HCT116 (cell line): Measurements from ENCODE around the gene DTD1. TPM values are rescaled to one million over a fixed set of nuclear protein-coding genes. Genes with fewer than 3 reads are reported as not detected.

Experiments used
- ATAC-seq: fragments of 200-7000 bp; cut with Tn5 transposase; 2 replicates; pipeline ENCODE4 v1.9.1; 2020; ENCODE audit warnings: mild to moderate bottlenecking, moderate library complexity
- BruUV-seq: library from RNA; stranded (reverse); fragments of 400-500 nt; replicated peaks from 2 replicates; lab custom pipeline; 2021; lab: Mats Ljungman, UMichigan
- CTCF ChIA-PET: fragments of 300-600 bp; sonication (Branson Sonifier 250); formaldehyde crosslinking; loops from one replicate; lab custom pipeline; 2021; ENCODE audit warnings: antibody characterized with exemption; lab: Charles Lee
- POLR2A ChIA-PET: fragments of 300-600, 350-600 bp; sonication (Branson Sonifier 250); formaldehyde crosslinking; loops from one replicate; lab custom pipeline; 2021; ENCODE audit warnings: antibody characterized with exemption; lab: Charles Lee
- RAD21 ChIA-PET, 2 experiments: fragments of 300-600 bp; sonication (Branson Sonifier 250); formaldehyde crosslinking; loops; one replicate each; lab custom pipeline; 2023; ENCODE audit warnings: low total read pairs in 2 of 2; ENCODE audit not compliant: uncharacterized antibody in 2 of 2, unreplicated experiment in 2 of 2, low non-redundant PET in 1 of 2; lab: Charles Lee
- DNase-seq: peaks from one replicate; pipeline ENCODE4 v3.0.0-alpha.2; 2010; ENCODE audit warnings: low read depth, low spot score
- H2AFZ ChIP-seq: fragments of 200-600 bp; shearing (Covaris generic), sonication (generic); 2 replicates; pipeline ENCODE4 v1.6.1; 2017; ENCODE audit warnings: low read depth, mixed run types, mixed read lengths, antibody characterized with exemption, low read length; ENCODE audit not compliant: poor library complexity, severe bottlenecking
- H3K27ac ChIP-seq: 2 replicates; pipeline ENCODE4 v1.5.1; 2012; ENCODE audit warnings: low read depth, low read length
- H3K27me3 ChIP-seq: fragments of 200-600 bp; sonication (generic); 2 replicates; pipeline ENCODE4 v1.6.1; 2016; ENCODE audit warnings: mixed run types, low read length, mixed read lengths; ENCODE audit not compliant: insufficient read depth
- H3K36me3 ChIP-seq, 2 experiments: fragments of 200-500 bp in 1 of 2; fragments of 200-600 bp in 1 of 2; sonication (Bioruptor generic) in 1 of 2; sonication (generic) in 1 of 2; 2 replicates each; pipeline versions ENCODE4 v1.5.1 to v1.6.1; 2014 to 2016; ENCODE audit warnings: low read length in 2 of 2, inconsistent platforms in 1 of 2, mixed read lengths in 1 of 2, mixed run types in 1 of 2; ENCODE audit not compliant: insufficient read depth in 2 of 2, control insufficient read depth in 1 of 2
- H3K4me1 ChIP-seq, 2 experiments: fragments of 200-600 bp in 1 of 2; sonication (generic) in 1 of 2; 2 replicates each; pipeline versions ENCODE4 v1.5.1 to v1.6.1; 2012 to 2017; ENCODE audit warnings: low read length in 2 of 2, inconsistent platforms in 1 of 2, mild to moderate bottlenecking in 1 of 2, mixed read lengths in 1 of 2, mixed run types in 1 of 2, moderate library complexity in 1 of 2; ENCODE audit not compliant: insufficient read depth in 2 of 2, control insufficient read depth in 1 of 2
- H3K4me2 ChIP-seq: fragments of 200-600 bp; sonication (generic); 2 replicates; pipeline ENCODE4 v1.6.1; 2017; ENCODE audit warnings: mixed run types, low read length, mixed read lengths
- H3K4me3 ChIP-seq, 2 experiments: fragments of 200-600 bp in 1 of 2; sonication (generic) in 1 of 2; replicated peaks in 1 of 2; 2 replicates each; pipeline ENCODE4 v1.5.1; 2011 to 2016; ENCODE audit warnings: low read length in 2 of 2, control low read depth in 1 of 2, low read depth in 1 of 2, mild to moderate bottlenecking in 1 of 2, mixed read lengths in 1 of 2, mixed run types in 1 of 2
- H3K79me2 ChIP-seq: fragments of 200-600 bp; sonication (generic); 2 replicates; pipeline ENCODE4 v1.6.1; 2017; ENCODE audit warnings: mild to moderate bottlenecking, mixed run types, low read length, moderate library complexity, mixed read lengths; ENCODE audit not compliant: insufficient read depth
- H3K9ac ChIP-seq: fragments of 200-600 bp; sonication (generic); 2 replicates; pipeline ENCODE4 v1.6.1; 2016; ENCODE audit warnings: low read length, mixed read lengths
- H3K9me2 ChIP-seq: fragments of 200-600 bp; sonication (generic), shearing (Covaris generic); 2 replicates; pipeline ENCODE4 v1.6.1; 2017; ENCODE audit warnings: mixed run types, mild to moderate bottlenecking, moderate library complexity; ENCODE audit not compliant: insufficient read depth
- H3K9me3 ChIP-seq, 2 experiments: fragments of 200-500 bp in 1 of 2; fragments of 200-600 bp in 1 of 2; sonication (Bioruptor generic) in 1 of 2; sonication (generic) in 1 of 2; 2 replicates each; pipeline ENCODE4 v1.6.1; 2014 to 2017; ENCODE audit warnings: low read length in 2 of 2, mixed read lengths in 2 of 2, inconsistent platforms in 1 of 2, low read depth in 1 of 2, mild to moderate bottlenecking in 1 of 2, mixed run types in 1 of 2, moderate library complexity in 1 of 2; ENCODE audit not compliant: control insufficient read depth in 1 of 2, insufficient read depth in 1 of 2
- H4K20me1 ChIP-seq: fragments of 200-600 bp; sonication (generic), shearing (Covaris generic); 2 replicates; pipeline ENCODE4 v1.6.1; 2017; ENCODE audit warnings: mixed run types, mild to moderate bottlenecking, moderate library complexity; ENCODE audit not compliant: insufficient read depth
- CEBPB ChIP-seq: IDR thresholded peaks from 2 replicates; pipeline ENCODE4 v1.6.1; 2012; ENCODE audit warnings: low read depth
- EGR1 ChIP-seq: IDR thresholded peaks from 2 replicates; pipeline ENCODE4 v1.6.1; 2012; ENCODE audit warnings: low read depth
- EZH2phosphoT487 ChIP-seq: fragments of 200-600 bp; IDR thresholded peaks from 2 replicates; pipeline ENCODE4 v1.6.1; 2018; ENCODE audit warnings: antibody characterized with exemption, borderline replicate concordance
- JUND ChIP-seq: IDR thresholded peaks from 2 replicates; pipeline ENCODE4 v1.6.1; 2012
- POLR2A ChIP-seq: IDR thresholded peaks from 2 replicates; pipeline ENCODE4 v1.7.0; 2011; ENCODE audit warnings: borderline replicate concordance; ENCODE audit not compliant: insufficient read depth, insufficient read length; ENCODE audit errors: extremely low read depth
- POLR2AphosphoS5 ChIP-seq: IDR thresholded peaks from 2 replicates; pipeline ENCODE4 v1.6.1; 2011; ENCODE audit warnings: mild to moderate bottlenecking, low read depth, low read length, moderate library complexity
- SP1 ChIP-seq: IDR thresholded peaks from 2 replicates; pipeline ENCODE4 v1.6.1; 2012; ENCODE audit warnings: low read depth
- YY1 ChIP-seq: IDR thresholded peaks from 2 replicates; pipeline ENCODE4 v1.6.1; 2011; ENCODE audit warnings: low read length, low read depth, moderate library complexity, mild to moderate bottlenecking; ENCODE audit not compliant: insufficient replicate concordance; ENCODE audit errors: extremely low read depth
- ZFX ChIP-seq: fragments of 450-650 bp; IDR thresholded peaks from 2 replicates; pipeline ENCODE4 v1.6.1; 2017
- intact Hi-C: fragments of 100-400 bp; cut with micrococcal nuclease; formaldehyde crosslinking; loops from 2 replicates; pipeline ENCODE4 v1.10.0; 2022
- total RNA-seq: library from RNA; stranded (reverse); gene quantifications from one replicate; pipeline ENCODE4 v1.2.1, GENCODE V29; 2021; ENCODE audit not compliant: unreplicated experiment
- TF ChIP-seq, protein P1 (sequence below): IDR thresholded peaks from 2 replicates; pipeline ENCODE4 v1.6.1; 2012; ENCODE audit warnings: low read depth
- TF ChIP-seq, protein P2 (sequence below): IDR thresholded peaks from 2 replicates; pipeline ENCODE4 v1.6.1; 2012

Gene DTD1
- total RNA-seq, 1 experiment from 2014 or later, result 54.5 TPM

- no peaks in the 10 kb centered on the region for H3K27me3 ChIP-seq
- intact Hi-C loops, result loop anchor here (5.0 kb wide), 1 partner anchor 78 kb away; the partner anchor contains the start of gene SEC23B
- no peak overlapping the region for H3K9ac ChIP-seq
- peak; percentile 78 for DNase-seq
- H4K20me1 ChIP-seq, result no peaks in the 10 kb centered on the region
- ChIA-PET CTCF (no interaction called here), RAD21 (no interaction called here), POLR2A (interaction anchor here (1.1 to 1.8 kb wide), 4 partner anchors 11 to 78 kb away, joined by 5 to 6 read pairs (median 5); partner anchors contain the start of genes SEC23B and SMIM26)
- peaks cover 8 to 17% of the 10 kb centered on the region in 2 experiments; a peak in 3 of 4 replicates for H3K4me1 ChIP-seq
- H3K9me2 ChIP-seq, result no peaks in the 10 kb centered on the region
- H2AFZ ChIP-seq, result no peak overlapping the region
- H3K4me2 ChIP-seq, result no peak overlapping the region
- H3K36me3 ChIP-seq, result no peaks in the 10 kb centered on the region
- peaks cover 17% of the 10 kb centered on the region for H3K79me2 ChIP-seq
- no peak for ATAC-seq
- H3K27ac ChIP-seq, result no peak overlapping the region
- no TSS peak for BruUV-seq
- TF ChIP-seq SP1 (peak; percentile 54), POLR2A (no peak), ZFX (no peak), CEBPB (peak; percentile 84), EZH2phosphoT487 (no peak), JUND (no peak), EGR1 (no peak), YY1 (no peak), POLR2AphosphoS5 (peak; percentile 34)
- TF ChIP-seq, protein P1, sequence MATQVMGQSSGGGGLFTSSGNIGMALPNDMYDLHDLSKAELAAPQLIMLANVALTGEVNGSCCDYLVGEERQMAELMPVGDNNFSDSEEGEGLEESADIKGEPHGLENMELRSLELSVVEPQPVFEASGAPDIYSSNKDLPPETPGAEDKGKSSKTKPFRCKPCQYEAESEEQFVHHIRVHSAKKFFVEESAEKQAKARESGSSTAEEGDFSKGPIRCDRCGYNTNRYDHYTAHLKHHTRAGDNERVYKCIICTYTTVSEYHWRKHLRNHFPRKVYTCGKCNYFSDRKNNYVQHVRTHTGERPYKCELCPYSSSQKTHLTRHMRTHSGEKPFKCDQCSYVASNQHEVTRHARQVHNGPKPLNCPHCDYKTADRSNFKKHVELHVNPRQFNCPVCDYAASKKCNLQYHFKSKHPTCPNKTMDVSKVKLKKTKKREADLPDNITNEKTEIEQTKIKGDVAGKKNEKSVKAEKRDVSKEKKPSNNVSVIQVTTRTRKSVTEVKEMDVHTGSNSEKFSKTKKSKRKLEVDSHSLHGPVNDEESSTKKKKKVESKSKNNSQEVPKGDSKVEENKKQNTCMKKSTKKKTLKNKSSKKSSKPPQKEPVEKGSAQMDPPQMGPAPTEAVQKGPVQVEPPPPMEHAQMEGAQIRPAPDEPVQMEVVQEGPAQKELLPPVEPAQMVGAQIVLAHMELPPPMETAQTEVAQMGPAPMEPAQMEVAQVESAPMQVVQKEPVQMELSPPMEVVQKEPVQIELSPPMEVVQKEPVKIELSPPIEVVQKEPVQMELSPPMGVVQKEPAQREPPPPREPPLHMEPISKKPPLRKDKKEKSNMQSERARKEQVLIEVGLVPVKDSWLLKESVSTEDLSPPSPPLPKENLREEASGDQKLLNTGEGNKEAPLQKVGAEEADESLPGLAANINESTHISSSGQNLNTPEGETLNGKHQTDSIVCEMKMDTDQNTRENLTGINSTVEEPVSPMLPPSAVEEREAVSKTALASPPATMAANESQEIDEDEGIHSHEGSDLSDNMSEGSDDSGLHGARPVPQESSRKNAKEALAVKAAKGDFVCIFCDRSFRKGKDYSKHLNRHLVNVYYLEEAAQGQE, result no peak
- TF ChIP-seq, protein P2, sequence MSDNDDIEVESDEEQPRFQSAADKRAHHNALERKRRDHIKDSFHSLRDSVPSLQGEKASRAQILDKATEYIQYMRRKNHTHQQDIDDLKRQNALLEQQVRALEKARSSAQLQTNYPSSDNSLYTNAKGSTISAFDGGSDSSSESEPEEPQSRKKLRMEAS, result peak; percentile 67; the same call in 1 of the 2 replicates
- no peaks in the 10 kb centered on the region for H3K9me3 ChIP-seq
- H3K4me3 ChIP-seq, result no peak overlapping the region
These were observed 2.7 kb upstream of the DTD1 start for GRCh38 chr20:18585134-18585533.
